Astrocyte of the cerebellum (primary cell): ENCODE measurements around the gene HSD17B4.

ENCODE experiments used
- DNase-seq: peaks from one replicate; pipeline ENCODE4 v3.0.0-alpha.2; 2011; ENCODE audit warnings: low read depth
- H3K4me3 ChIP-seq: 2 replicates; pipeline ENCODE4 v1.5.1; 2011; ENCODE audit warnings: mild to moderate bottlenecking, low read depth, low read length, moderate library complexity
- CTCF ChIP-seq: IDR thresholded peaks from 2 replicates; pipeline ENCODE4 v1.5.1; 2012; ENCODE audit warnings: low read length, low read depth, moderate library complexity, mild to moderate bottlenecking; ENCODE audit errors: missing control alignments
- in situ Hi-C: cut with HindIII; loops from 2 replicates; pipeline ENCODE4 v1.10.0; 2017; ENCODE audit warnings: low sequenced_read_pairs

Gene HSD17B4

GRCh38 chr5:119527351-119527750 lies 75.1 kb downstream of the HSD17B4 start:
- no peak overlapping the region for H3K4me3 ChIP-seq
- no peak for DNase-seq
- in situ Hi-C loops, result no loop called here
- no peak for TF ChIP-seq CTCF

GRCh38 chr5:119529811-119530210 lies 77.5 kb downstream of the HSD17B4 start:
- DNase-seq, result no peak
- in situ Hi-C loops, result no loop called here
- no peak for TF ChIP-seq CTCF
- H3K4me3 ChIP-seq, result no peak overlapping the region

GRCh38 chr5:119532637-119533036 lies 80.3 kb downstream of the HSD17B4 start:
- DNase-seq, result no peak
- no peak for TF ChIP-seq CTCF
- no peak overlapping the region for H3K4me3 ChIP-seq
- in situ Hi-C loops, result no loop called here

- in situ Hi-C loops, result no loop called here
- no peak overlapping the region for H3K4me3 ChIP-seq
- TF ChIP-seq CTCF, result no peak
- peak; percentile 66 for DNase-seq
Observed at GRCh38 chr5:119537704-119538103, 85.4 kb downstream of the HSD17B4 start.

- no peak overlapping the region for H3K4me3 ChIP-seq
- in situ Hi-C loops, result no loop called here
- no peak for TF ChIP-seq CTCF
- no peak for DNase-seq
Observed at GRCh38 chr5:119541716-119542115, 89.4 kb downstream of the HSD17B4 start.

GRCh38 chr5:119551819-119552218 lies 99.5 kb downstream of the HSD17B4 start:
- no peak for DNase-seq
- no peak for TF ChIP-seq CTCF
- H3K4me3 ChIP-seq, result no peak overlapping the region
- in situ Hi-C loops, result no loop called here

GRCh38 chr5:119554597-119554996 lies 102.3 kb downstream of the HSD17B4 start:
- no peak for DNase-seq
- in situ Hi-C loops, result no loop called here
- no peak overlapping the region for H3K4me3 ChIP-seq
- no peak for TF ChIP-seq CTCF
